NCI-H2196 treated with DMSO at 0.1 percent for 48 hours (cell line): ENCODE measurements around the gene HAAO.

Source experiments
- DNase-seq: peaks from one replicate; lab custom pipeline; 2025; ENCODE audit not compliant: unreplicated experiment; lab: John Stamatoyannopoulos, UW

Gene HAAO

DNA sequence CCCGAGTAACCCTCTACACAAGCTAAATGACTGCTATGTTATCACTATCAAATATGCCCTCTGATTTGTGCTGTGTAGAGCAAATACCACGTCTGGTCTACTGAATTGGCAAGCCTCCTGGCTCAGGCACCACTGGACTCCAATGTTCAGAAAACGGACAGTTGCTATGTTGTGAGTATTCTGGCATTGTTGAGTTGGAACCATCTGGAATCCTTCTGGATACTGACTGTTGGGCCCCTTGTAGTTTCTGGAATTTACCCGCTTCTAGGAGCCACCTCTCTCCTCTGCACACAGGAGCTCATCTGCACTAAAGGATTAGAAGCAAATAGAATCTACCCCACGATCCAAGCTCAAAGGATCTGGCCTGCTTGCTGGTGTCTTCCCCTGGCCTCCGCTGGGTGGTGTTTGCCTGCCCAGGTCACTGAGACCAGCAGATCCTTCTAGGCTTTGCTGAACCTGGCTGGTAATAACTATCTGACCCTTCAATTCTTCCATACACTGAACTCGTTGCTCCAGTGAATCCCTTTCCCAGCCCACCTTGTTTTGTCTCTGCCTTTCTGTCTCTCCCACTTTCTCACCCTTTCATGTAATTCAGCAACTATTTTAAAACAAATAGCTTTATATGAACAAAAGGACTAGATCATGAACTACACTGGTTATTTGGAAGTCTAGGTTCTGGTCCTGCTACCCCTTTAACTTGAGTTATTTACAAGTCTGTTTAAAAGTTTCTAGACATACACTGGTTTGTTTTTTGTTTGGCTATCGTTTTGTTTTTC is 2.1 kb upstream of the HAAO start:
- DNase-seq: no peak

GRCh38 chr2:42793334-42794270 is 1.2 kb upstream of the HAAO start:
- no peak for DNase-seq

- DNase-seq: no peak
Observed at GRCh38 chr2:42792087-42792582, 248 bp downstream of the HAAO start.

- no peak for DNase-seq
Observed at GRCh38 chr2:42791606-42792005, 777 bp downstream of the HAAO start.

GRCh38 chr2:42789751-42790150 is 2.6 kb downstream of the HAAO start:
- DNase-seq: no peak

DNA sequence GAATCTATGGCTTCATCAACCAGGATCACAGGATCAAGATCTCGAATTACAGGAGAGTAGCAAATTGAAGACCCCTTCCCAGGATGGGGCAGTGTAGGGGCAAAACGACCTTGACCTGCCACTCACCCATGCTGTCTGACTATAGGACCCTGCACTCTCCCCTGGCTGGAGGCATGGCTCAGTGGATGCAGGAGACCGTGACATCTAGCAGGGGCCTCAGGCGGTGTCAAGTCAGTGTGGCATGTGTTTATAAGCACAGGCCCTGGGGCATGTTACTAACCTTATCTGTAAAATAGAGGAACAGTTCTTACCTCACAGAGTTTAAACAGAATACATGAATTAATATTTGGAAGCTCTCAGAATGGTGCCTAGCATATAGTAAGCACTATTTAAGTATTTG is 3.5 kb downstream of the HAAO start:
- DNase-seq: no peak

DNA sequence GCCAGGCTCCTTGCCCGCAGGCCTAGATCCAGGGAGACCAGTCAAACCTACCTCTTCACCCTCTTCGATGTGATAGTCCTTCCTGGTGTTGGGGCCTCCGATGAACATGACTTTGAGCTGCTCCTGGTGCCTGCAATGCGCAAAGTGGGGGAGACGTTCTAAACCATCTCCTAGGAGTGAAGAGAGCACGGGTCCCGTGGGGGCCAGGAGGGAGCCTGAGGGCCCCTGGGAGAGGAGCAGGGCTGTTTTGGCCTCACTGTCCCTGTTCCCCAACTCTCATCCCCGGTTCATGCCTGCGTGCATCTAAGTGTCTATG is 3.9 kb downstream of the HAAO start:
- DNase-seq: no peak

DNA sequence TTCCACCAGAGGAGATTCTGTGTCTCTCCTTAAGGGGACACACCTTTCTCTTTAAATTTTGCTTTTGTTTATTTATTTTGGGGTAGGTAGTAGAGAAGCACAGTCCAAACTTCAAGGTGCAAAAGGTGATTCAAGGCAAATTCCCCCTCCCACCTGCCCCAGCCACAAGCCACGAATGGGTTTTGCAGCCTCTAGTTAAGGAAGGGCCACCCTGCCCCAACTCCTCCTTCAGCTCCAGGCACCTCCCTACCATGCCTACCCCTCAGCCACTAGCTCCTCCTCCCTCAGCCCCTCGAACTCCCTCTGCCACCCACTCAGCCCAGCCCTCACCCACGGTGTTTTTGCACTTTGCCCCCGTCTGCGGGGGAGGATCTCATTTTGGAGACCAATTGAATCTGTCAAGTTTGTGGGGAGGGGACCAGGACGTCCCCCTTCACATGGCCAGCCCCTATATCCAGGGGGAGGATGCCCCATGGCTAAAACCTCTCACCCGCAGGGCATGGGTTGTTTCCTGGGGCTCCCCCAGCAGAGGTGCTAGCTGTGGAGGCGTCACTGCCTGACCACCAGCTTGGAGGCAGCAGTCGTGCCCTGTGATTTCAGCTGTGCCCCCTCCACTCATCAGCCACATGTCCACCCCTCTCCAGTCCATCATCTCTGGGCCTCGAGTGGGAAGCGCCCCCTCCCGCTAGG is 4.5 kb downstream of the HAAO start:
- no peak for DNase-seq

DNA sequence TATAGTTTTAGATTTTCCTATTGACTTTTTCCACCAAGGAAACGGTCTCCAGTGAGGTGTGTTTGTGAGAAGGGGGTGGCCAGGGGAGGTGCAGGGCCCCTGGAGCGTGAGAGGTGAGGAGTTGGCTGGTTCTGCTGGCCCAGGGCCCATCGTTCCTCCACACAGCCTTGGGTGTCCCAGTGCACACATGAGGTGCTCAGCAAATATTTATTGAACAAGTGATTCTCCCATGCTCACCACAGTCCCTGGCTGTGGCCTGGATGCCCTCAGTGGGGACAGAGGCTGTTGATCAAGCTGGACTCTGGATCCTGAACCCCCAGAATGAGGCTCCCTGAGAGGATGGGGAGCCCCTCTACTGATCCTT is 5.0 kb downstream of the HAAO start:
- DNase-seq: no peak

- no peak for DNase-seq
Observed at GRCh38 chr2:42786561-42787345, 5.6 kb downstream of the HAAO start.

DNA sequence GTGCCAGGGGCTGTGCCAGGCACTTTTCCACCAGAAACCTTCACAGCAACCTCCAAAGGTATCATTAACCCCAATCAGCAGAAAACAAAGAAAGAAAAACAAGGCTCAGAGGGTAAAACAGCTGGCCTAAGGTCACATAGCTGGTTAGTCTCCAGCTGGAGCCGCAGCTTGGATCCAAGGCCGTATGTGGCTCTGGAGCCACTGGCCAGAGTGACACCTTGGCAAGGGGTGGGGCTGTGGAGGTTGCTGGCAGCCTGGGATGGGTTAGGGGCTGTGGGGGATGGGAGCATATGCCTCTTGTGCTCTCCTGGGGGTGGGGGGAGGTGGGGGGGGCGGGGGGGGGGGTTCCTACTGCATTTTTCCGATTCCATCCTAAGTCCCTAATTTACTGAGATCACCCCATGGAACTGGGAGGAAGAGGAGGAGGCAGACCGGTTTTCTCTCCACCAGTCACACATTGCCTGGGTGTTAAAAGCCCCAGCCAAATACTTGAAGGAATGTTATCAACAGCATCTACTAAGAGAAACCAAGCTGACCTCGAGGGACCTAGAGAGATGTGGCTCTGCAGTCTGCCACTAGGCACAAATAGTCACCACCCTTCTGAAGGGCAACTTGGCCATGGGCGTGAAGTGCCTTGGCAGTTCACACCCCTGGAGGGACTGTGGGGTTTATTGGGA is 8.0 kb downstream of the HAAO start:
- DNase-seq: no peak

- DNase-seq: no peak
Observed at GRCh38 chr2:42783511-42783910, 8.9 kb downstream of the HAAO start.

DNA sequence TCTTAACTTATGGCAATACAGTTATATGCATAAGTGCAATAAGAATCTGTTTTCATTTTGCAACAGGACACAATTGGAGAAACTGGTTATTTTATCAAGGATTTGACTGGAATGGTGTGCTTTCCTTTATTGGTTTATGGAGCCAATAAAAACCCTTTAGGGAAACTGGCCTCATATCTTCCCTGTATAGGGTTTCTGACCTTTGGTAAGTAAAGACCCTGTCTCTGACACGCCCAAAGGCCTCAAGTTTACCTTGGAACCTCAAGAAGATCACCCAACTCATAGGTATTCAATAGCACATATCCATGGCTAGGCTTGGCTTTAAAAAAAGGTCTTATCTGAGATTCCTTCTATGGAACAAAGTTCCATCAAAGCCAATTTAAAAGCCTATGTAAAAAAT is 11.2 kb downstream of the HAAO start:
- no peak for DNase-seq

GRCh38 chr2:42777883-42778805 is 14.2 kb downstream of the HAAO start:
- DNase-seq: no peak

DNA sequence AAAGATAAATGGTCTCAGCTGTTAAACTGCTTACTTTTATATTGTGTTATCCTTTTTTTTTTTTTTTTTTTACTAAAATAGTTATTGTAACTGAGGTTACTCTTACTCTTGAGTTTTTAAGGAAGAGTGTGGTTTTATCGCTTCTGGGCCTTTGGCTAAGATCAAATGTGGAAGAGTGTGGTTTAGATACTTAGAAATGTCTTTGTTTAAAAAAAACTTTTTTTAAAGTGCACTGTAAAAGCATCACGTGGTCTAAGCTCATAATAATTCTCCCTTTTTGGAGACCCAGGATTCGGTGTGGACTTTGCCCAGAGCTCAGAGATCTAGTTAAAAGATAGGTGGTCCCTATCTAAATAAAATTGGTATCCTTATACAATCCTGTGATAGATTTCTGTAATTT is 16.6 kb downstream of the HAAO start:
- no peak for DNase-seq

- DNase-seq: no peak
Observed at GRCh38 chr2:42775186-42775585, 17.2 kb downstream of the HAAO start.

DNA sequence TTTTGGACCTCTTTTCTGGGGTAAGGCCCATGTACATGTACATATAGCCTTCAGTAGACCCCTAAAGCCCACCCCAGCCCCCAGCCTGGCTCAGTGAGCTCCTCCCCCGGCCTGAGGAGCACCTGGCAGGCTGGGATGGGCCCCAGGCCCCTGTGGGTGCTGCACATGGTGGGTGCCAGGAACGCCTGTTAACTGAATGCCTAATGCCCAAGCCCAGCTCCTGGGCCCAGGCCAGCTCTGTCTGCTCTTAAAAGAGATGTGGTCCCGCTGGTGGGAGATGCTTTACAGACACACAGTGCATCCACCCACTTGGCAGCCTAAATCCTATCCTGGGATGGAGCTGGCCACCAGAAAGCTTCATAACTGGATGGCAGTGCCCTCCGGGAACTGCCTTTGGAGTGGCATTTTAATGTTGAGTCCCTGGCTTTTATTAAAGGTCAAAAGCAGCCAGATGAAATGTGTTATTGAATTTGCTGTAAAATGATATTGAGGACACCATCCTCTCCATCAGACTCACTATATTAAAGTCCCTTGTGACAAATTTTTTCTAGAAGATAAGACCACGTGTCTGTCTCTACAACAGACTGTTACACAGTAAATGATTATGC is 20.7 kb downstream of the HAAO start:
- no peak for DNase-seq

GRCh38 chr2:42770288-42771131 is 21.9 kb downstream of the HAAO start:
- DNase-seq: no peak
